ENCODE measurements around the gene F13A1.

DNA sequence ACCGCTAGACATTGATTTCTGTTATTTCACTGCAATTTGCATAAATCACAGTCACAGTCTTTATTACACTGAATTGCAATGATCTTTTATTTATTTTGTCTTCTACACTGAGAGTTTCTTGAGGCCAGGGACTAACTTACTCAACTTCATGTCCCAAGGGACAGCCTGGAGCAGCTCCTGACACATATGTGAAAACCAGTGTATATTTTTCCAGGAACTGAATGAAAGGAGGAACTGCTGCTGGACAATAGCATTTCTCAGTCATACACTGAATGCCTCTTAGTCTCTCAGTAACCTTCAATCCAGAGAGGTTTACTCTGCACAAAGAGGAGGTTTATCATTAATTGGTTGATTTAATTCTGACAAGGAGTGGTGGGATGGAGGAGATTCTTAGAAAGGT is 5.9 kb downstream of the F13A1 start:
- TF ChIP-seq, protein P1, sequence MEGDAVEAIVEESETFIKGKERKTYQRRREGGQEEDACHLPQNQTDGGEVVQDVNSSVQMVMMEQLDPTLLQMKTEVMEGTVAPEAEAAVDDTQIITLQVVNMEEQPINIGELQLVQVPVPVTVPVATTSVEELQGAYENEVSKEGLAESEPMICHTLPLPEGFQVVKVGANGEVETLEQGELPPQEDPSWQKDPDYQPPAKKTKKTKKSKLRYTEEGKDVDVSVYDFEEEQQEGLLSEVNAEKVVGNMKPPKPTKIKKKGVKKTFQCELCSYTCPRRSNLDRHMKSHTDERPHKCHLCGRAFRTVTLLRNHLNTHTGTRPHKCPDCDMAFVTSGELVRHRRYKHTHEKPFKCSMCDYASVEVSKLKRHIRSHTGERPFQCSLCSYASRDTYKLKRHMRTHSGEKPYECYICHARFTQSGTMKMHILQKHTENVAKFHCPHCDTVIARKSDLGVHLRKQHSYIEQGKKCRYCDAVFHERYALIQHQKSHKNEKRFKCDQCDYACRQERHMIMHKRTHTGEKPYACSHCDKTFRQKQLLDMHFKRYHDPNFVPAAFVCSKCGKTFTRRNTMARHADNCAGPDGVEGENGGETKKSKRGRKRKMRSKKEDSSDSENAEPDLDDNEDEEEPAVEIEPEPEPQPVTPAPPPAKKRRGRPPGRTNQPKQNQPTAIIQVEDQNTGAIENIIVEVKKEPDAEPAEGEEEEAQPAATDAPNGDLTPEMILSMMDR (IDR thresholded peaks at IDR 0.05; ENCODE audit: low read length) = no peak
- no peak for TF ChIP-seq EZH2 (IDR thresholded peaks at IDR 0.05; ENCODE audit: borderline replicate concordance, low read length)

Measured in OCI-LY1 (cell line).